BE2C (cell line): ENCODE results near the gene ECE2.

ENCODE experiments used
- DNase-seq: peaks from one replicate; pipeline ENCODE4 v3.0.0-alpha.2; 2020
- H3K27me3 ChIP-seq: fragments of 250-450 bp; sonication (Bioruptor Pico); 2 replicates; pipeline ENCODE4 v1.5.1; 2020; ENCODE audit warnings: mild to moderate bottlenecking
- H3K36me3 ChIP-seq: fragments of 250-450 bp; sonication (Bioruptor Pico); 2 replicates; pipeline ENCODE4 v1.5.1; 2020; ENCODE audit warnings: mild to moderate bottlenecking
- H3K4me1 ChIP-seq: fragments of 250-450 bp; sonication (Bioruptor Pico); 2 replicates; pipeline ENCODE4 v1.5.1; 2020
- H3K4me3 ChIP-seq: 2 replicates; pipeline ENCODE4 v1.5.1; 2011; ENCODE audit warnings: low read depth, low read length
- H3K9me3 ChIP-seq: fragments of 250-450 bp; sonication (Bioruptor Pico); 2 replicates; pipeline ENCODE4 v1.5.1; 2020
- CTCF ChIP-seq: IDR thresholded peaks from 2 replicates; pipeline ENCODE4 v1.5.1; 2012; ENCODE audit warnings: mild to moderate bottlenecking, low read depth, low read length

The ECE2 gene

GRCh38 chr3:184230603-184231528, 45.0 kb upstream of the ECE2 start:
- peaks cover 11% of the 10 kb centered on the region for H3K4me1 ChIP-seq
- H3K36me3 ChIP-seq = no peaks in the 10 kb centered on the region
- peaks cover 26% of the 10 kb centered on the region for H3K27me3 ChIP-seq
- no peak for TF ChIP-seq CTCF
- H3K9me3 ChIP-seq = no peaks in the 10 kb centered on the region
- no peak for DNase-seq
- no peak overlapping the region for H3K4me3 ChIP-seq

DNA sequence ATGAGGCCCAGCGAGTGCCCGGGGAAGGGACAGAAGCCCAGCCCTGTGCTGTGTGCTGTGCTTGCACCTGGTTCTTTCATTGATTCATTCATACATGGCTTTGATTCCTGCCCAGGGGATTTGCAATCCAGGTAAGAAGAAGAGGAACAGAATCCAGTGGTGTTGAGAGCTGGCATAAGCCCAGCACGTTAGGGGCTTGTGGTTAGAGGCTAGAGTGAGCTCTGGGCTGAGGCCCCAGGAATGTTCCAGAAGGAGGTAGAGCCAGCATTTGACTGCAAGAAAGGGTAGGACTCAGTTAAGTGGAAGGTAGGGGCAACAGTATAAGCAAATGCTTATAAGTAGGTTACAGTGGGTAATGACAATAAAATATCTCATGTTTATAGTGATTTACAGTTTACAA, 44.2 kb upstream of the ECE2 start:
- DNase-seq = no peak
- no peaks in the 10 kb centered on the region for H3K36me3 ChIP-seq
- H3K4me1 ChIP-seq = peaks cover 11% of the 10 kb centered on the region
- no peaks in the 10 kb centered on the region for H3K9me3 ChIP-seq
- TF ChIP-seq CTCF = no peak
- no peak overlapping the region for H3K4me3 ChIP-seq
- H3K27me3 ChIP-seq = peaks cover 26% of the 10 kb centered on the region

- Histone ChIP-seq H3K9me3 (no peaks in the 10 kb centered on the region), H3K36me3 (no peaks in the 10 kb centered on the region), H3K27me3 (peaks cover 26% of the 10 kb centered on the region), H3K4me1 (peaks cover 11% of the 10 kb centered on the region), H3K4me3 (no peak overlapping the region)
- no peak for DNase-seq
- TF ChIP-seq CTCF = no peak
These were observed 42.5 kb upstream of the ECE2 start for GRCh38 chr3:184233127-184233843.

DNA sequence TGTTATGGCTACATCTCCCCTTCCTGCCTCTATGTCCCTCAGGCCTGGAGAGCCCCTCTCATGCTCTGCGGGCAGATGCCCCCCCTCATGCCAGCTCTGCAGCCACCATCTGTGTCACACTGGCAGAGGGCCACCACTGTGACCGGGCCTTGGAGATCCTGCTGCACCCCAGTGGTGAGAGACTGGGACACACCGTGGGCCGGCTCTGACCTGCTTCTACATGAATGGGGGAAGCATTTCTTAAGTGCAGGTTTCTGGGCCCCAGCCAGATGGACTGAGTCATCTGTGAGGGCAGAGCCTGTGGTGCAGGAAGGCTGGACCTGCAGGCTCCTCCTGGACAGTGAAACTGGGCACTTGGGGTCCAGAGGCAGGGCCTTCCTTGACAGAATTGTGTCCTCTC, 41.6 kb upstream of the ECE2 start:
- no peak overlapping the region for H3K4me3 ChIP-seq
- peak; percentile 65 for DNase-seq
- H3K4me1 ChIP-seq = peaks cover 11% of the 10 kb centered on the region
- no peaks in the 10 kb centered on the region for H3K9me3 ChIP-seq
- H3K27me3 ChIP-seq = peaks cover 26% of the 10 kb centered on the region
- TF ChIP-seq CTCF = peak; percentile 11; the same call in 1 of the 2 replicates
- no peaks in the 10 kb centered on the region for H3K36me3 ChIP-seq

DNA sequence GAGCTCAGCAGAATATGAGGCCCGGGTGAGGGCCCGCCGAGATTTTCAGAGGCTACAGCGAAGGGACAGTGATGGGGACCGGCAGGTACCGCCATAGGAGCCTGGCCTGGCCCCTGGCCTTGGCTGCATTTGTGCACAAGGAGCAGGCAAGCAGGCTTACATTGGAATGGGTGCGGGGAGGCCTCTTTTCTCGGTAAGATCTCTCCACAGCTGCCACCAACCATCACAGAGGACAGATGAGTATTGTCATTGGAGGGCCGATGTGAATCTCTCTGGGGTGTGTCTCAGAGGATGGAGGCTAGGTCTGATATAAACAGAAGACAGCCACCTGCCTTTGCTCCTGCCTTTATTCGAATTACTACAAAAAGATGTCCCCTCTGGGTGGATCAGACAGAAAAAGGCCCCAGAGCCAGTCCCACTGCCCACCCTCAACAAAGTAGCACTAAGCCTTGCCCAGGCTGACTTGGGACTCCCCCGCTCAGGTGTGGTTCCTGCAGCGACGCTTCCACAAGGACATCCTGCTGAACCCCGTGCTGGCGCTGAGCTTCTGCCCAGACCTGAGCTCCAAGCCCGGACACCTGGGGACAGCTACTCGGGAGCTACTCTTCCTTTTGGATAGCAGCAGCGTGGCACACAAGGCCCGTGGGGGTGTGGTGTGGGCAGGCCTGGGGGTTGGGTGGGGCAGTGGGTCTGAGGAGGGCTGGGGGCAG, 41.0 kb upstream of the ECE2 start:
- Histone ChIP-seq H3K4me1 (peaks cover 11% of the 10 kb centered on the region), H3K9me3 (no peaks in the 10 kb centered on the region), H3K36me3 (no peaks in the 10 kb centered on the region), H3K4me3 (no peak overlapping the region), H3K27me3 (peaks cover 21% of the 10 kb centered on the region)
- no peak for DNase-seq
- no peak for TF ChIP-seq CTCF
